WTC11 (cell line): ENCODE results near the gene BTD.

Experiments used
- CREB1 ChIP-seq: sonication (generic); formaldehyde crosslinking; IDR thresholded peaks from 2 replicates; pipeline ENCODE4 v1.8.0; 2023; ENCODE audit warnings: mild to moderate bottlenecking, missing genetic modification reagents
- CREM ChIP-seq: sonication (generic); formaldehyde crosslinking; IDR thresholded peaks from 2 replicates; pipeline ENCODE4 v1.8.1; 2022; ENCODE audit warnings: mild to moderate bottlenecking, missing genetic modification reagents, moderate library complexity
- ELF4 ChIP-seq: sonication (generic); formaldehyde crosslinking; IDR thresholded peaks from 2 replicates; pipeline ENCODE4 v1.8.1; 2022; ENCODE audit warnings: low read depth, mild to moderate bottlenecking, moderate library complexity, missing genetic modification reagents
- FOXP1 ChIP-seq: sonication (generic); formaldehyde crosslinking; IDR thresholded peaks from 2 replicates; pipeline ENCODE4 v1.8.0; 2022; ENCODE audit warnings: missing genetic modification reagents, mild to moderate bottlenecking, moderate library complexity, borderline replicate concordance
- JUN ChIP-seq: sonication (generic); formaldehyde crosslinking; IDR thresholded peaks from 2 replicates; pipeline ENCODE4 v1.8.0; 2023; ENCODE audit warnings: mild to moderate bottlenecking, missing genetic modification reagents
- NFE2L1 ChIP-seq: sonication (generic); formaldehyde crosslinking; IDR thresholded peaks from 2 replicates; pipeline ENCODE4 v1.8.1; 2023; ENCODE audit warnings: missing genetic modification reagents
- NR3C1 ChIP-seq: sonication (generic); formaldehyde crosslinking; conservative IDR thresholded peaks from 2 replicates; pipeline ENCODE4 v1.8.1; 2023; ENCODE audit warnings: low read depth, mild to moderate bottlenecking, missing genetic modification reagents
- SMAD4 ChIP-seq: sonication (generic); formaldehyde crosslinking; IDR thresholded peaks from 2 replicates; pipeline ENCODE4 v1.8.0; 2022; ENCODE audit warnings: mild to moderate bottlenecking, missing genetic modification reagents
- TF ChIP-seq, protein P1 (sequence below): fragments of 200-600 bp; IDR thresholded peaks from 2 replicates; pipeline ENCODE4 v1.8.0; 2022; ENCODE audit warnings: antibody characterized with exemption
- TF ChIP-seq, protein P2 (sequence below): sonication (generic); formaldehyde crosslinking; IDR thresholded peaks from 2 replicates; pipeline ENCODE4 v1.8.0; 2022; ENCODE audit warnings: missing genetic modification reagents
- TF ChIP-seq, protein P3 (sequence below): sonication (generic); formaldehyde crosslinking; IDR thresholded peaks from 2 replicates; pipeline ENCODE4 v1.8.1; 2023; ENCODE audit warnings: mild to moderate bottlenecking, missing genetic modification reagents, moderate library complexity
- TF ChIP-seq, protein P4 (sequence below): sonication (generic); formaldehyde crosslinking; IDR thresholded peaks from 2 replicates; pipeline ENCODE4 v1.8.1; 2023; ENCODE audit warnings: mild to moderate bottlenecking, missing genetic modification reagents
- TF ChIP-seq, protein P5 (sequence below): sonication (generic); formaldehyde crosslinking; IDR thresholded peaks from 2 replicates; pipeline ENCODE4 v1.8.1; 2023; ENCODE audit warnings: mild to moderate bottlenecking, moderate library complexity, missing genetic modification reagents

DNA sequence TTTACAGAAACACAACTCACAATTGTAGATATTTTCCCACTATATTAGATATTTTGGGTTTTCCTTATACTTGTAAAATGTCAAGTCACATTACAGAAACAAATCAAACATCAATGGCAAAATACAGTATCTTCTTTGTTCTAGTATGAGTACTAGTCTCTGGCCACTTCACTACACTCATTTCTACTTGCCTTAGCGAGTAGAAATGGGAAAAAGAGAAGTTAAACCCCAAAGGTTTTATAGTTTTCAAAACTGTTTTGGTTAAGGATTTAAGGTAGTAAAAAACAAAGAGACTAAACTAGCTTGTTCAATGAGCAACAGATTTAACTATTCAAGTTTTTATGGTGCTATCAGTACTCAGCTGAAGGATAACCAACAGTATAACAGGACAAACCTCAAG lies 81.7 kb downstream of the BTD start:
- TF ChIP-seq, protein P1, sequence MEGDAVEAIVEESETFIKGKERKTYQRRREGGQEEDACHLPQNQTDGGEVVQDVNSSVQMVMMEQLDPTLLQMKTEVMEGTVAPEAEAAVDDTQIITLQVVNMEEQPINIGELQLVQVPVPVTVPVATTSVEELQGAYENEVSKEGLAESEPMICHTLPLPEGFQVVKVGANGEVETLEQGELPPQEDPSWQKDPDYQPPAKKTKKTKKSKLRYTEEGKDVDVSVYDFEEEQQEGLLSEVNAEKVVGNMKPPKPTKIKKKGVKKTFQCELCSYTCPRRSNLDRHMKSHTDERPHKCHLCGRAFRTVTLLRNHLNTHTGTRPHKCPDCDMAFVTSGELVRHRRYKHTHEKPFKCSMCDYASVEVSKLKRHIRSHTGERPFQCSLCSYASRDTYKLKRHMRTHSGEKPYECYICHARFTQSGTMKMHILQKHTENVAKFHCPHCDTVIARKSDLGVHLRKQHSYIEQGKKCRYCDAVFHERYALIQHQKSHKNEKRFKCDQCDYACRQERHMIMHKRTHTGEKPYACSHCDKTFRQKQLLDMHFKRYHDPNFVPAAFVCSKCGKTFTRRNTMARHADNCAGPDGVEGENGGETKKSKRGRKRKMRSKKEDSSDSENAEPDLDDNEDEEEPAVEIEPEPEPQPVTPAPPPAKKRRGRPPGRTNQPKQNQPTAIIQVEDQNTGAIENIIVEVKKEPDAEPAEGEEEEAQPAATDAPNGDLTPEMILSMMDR, result no peak
- TF ChIP-seq, protein P2, sequence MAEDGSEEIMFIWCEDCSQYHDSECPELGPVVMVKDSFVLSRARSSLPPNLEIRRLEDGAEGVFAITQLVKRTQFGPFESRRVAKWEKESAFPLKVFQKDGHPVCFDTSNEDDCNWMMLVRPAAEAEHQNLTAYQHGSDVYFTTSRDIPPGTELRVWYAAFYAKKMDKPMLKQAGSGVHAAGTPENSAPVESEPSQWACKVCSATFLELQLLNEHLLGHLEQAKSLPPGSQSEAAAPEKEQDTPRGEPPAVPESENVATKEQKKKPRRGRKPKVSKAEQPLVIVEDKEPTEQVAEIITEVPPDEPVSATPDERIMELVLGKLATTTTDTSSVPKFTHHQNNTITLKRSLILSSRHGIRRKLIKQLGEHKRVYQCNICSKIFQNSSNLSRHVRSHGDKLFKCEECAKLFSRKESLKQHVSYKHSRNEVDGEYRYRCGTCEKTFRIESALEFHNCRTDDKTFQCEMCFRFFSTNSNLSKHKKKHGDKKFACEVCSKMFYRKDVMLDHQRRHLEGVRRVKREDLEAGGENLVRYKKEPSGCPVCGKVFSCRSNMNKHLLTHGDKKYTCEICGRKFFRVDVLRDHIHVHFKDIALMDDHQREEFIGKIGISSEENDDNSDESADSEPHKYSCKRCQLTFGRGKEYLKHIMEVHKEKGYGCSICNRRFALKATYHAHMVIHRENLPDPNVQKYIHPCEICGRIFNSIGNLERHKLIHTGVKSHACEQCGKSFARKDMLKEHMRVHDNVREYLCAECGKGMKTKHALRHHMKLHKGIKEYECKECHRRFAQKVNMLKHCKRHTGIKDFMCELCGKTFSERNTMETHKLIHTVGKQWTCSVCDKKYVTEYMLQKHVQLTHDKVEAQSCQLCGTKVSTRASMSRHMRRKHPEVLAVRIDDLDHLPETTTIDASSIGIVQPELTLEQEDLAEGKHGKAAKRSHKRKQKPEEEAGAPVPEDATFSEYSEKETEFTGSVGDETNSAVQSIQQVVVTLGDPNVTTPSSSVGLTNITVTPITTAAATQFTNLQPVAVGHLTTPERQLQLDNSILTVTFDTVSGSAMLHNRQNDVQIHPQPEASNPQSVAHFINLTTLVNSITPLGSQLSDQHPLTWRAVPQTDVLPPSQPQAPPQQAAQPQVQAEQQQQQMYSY (CRISPR knock-in tag), result no peak
- TF ChIP-seq, protein P3, sequence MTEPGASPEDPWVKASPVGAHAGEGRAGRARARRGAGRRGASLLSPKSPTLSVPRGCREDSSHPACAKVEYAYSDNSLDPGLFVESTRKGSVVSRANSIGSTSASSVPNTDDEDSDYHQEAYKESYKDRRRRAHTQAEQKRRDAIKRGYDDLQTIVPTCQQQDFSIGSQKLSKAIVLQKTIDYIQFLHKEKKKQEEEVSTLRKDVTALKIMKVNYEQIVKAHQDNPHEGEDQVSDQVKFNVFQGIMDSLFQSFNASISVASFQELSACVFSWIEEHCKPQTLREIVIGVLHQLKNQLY, result no peak
- no peak for TF ChIP-seq NR3C1 (CRISPR knock-in tag)
- no peak for TF ChIP-seq NFE2L1
- TF ChIP-seq FOXP1 (CRISPR knock-in tag), result no peak
- TF ChIP-seq, protein P4, sequence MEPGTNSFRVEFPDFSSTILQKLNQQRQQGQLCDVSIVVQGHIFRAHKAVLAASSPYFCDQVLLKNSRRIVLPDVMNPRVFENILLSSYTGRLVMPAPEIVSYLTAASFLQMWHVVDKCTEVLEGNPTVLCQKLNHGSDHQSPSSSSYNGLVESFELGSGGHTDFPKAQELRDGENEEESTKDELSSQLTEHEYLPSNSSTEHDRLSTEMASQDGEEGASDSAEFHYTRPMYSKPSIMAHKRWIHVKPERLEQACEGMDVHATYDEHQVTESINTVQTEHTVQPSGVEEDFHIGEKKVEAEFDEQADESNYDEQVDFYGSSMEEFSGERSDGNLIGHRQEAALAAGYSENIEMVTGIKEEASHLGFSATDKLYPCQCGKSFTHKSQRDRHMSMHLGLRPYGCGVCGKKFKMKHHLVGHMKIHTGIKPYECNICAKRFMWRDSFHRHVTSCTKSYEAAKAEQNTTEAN (CRISPR knock-in tag), result no peak
- no peak for TF ChIP-seq SMAD4
- no peak for TF ChIP-seq JUN (CRISPR knock-in tag)
- no peak for TF ChIP-seq ELF4 (CRISPR knock-in tag)
- no peak for TF ChIP-seq CREB1 (CRISPR knock-in tag)
- TF ChIP-seq, protein P5, sequence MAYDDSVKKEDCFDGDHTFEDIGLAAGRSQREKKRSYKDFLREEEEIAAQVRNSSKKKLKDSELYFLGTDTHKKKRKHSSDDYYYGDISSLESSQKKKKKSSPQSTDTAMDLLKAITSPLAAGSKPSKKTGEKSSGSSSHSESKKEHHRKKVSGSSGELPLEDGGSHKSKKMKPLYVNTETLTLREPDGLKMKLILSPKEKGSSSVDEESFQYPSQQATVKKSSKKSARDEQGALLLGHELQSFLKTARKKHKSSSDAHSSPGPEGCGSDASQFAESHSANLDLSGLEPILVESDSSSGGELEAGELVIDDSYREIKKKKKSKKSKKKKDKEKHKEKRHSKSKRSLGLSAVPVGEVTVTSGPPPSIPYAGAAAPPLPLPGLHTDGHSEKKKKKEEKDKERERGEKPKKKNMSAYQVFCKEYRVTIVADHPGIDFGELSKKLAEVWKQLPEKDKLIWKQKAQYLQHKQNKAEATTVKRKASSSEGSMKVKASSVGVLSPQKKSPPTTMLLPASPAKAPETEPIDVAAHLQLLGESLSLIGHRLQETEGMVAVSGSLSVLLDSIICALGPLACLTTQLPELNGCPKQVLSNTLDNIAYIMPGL (CRISPR knock-in tag), result no peak
- TF ChIP-seq CREM (CRISPR knock-in tag), result no peak
